Sigmoid colon (tissue), 7 donors: Measurements from ENCODE around the gene SERPINB10. TPM values are rescaled to one million over a fixed set of nuclear protein-coding genes. Genes with fewer than 3 reads are reported as not detected.
"Not testable (repeated sequence)": the region's sequence is repeated elsewhere in the genome, so short reads cannot be mapped to it uniquely, and the experiment has no call there.

Experiments
- DNase-seq: peaks from one replicate; pipeline ENCODE4 v3.0.0-alpha.2; 2019
- H3K27ac ChIP-seq, 4 donors: fragments of 200-600 bp; sonication (generic); one replicate each; pipeline ENCODE4 v1.5.1; 2016 to 2019; ENCODE audit warnings: mild to moderate bottlenecking in 1 of 4
- H3K27me3 ChIP-seq, 3 donors: fragments of 200-600 bp; sonication (generic); one replicate each; pipeline ENCODE4 v1.5.1; 2019; ENCODE audit warnings: mild to moderate bottlenecking in 1 of 3
- H3K36me3 ChIP-seq, 4 donors: fragments of 200-600 bp; sonication (generic); one replicate each; pipeline ENCODE4 v1.5.1; 2016 to 2019
- H3K4me1 ChIP-seq, 4 donors: fragments of 200-600 bp; sonication (generic); one replicate each; pipeline ENCODE4 v1.5.1; 2017 to 2019
- H3K4me3 ChIP-seq, 4 donors: fragments of 200-600 bp; sonication (generic); one replicate each; pipeline ENCODE4 v1.5.1; 2017 to 2019; ENCODE audit warnings: mild to moderate bottlenecking in 2 of 4, moderate library complexity in 1 of 4
- H3K9me3 ChIP-seq, 4 donors: fragments of 200-600 bp in 3 of 4; sonication (generic) in 3 of 4; one replicate each; pipeline versions ENCODE4 v1.5.1 to v1.6.1; 2013 to 2019
- EP300 ChIP-seq, 4 donors: sonication (generic); formaldehyde crosslinking; IDR thresholded peaks; one replicate each; pipeline ENCODE4 v1.6.1; 2017; ENCODE audit warnings: antibody characterized with exemption in 4 of 4
- POLR2A ChIP-seq, 2 donors: fragments of 450-650 bp; IDR thresholded peaks; one replicate each; pipeline ENCODE4 v1.6.1; 2016; ENCODE audit warnings: antibody characterized with exemption in 2 of 2, mild to moderate bottlenecking in 2 of 2, moderate library complexity in 2 of 2
- POLR2AphosphoS5 ChIP-seq, 4 donors: sonication (generic); formaldehyde crosslinking; IDR thresholded peaks; one replicate each; pipeline ENCODE4 v1.6.1; 2017; ENCODE audit warnings: antibody characterized with exemption in 4 of 4
- WGBS, 2 donors: extraction: QIAGEN DNeasy Blood & Tissue Kit; methylation state at CpG; one replicate each; pipeline ENCODE4 v1.1.7; 2013; 5-methylcytosine and 5-hydroxymethylcytosine counted together
- intact Hi-C: fragments of 100-400 bp; cut with DNase I; formaldehyde crosslinking; loops from one replicate; pipeline ENCODE4 v1.15.1; 2023
- polyA plus RNA-seq, 3 donors: library from polyadenylated mRNA; stranded (reverse); fragments of 200-250 nt; gene quantifications; one replicate each; pipeline ENCODE4 v1.2.3, GENCODE V29; 2013
- total RNA-seq, 4 donors: library from RNA; depleted of rRNA; stranded (reverse); fragments of >200 nt; gene quantifications; one replicate each; pipeline ENCODE4 v1.1.0, GENCODE V29; 2016
- TF ChIP-seq, protein P1 (sequence below), 4 experiments: fragments of 450-650 bp in 3 of 4; fragments of 200-600 bp in 1 of 4; IDR thresholded peaks; one replicate each; pipeline ENCODE4 v1.5.1; 2016 to 2019; ENCODE audit warnings: antibody characterized with exemption in 4 of 4, mild to moderate bottlenecking in 3 of 4, moderate library complexity in 2 of 4
- donor health status: healthy with polysubstance abuse.
- donor health status: Bipolar disorder and iron deficiency.
- donor health status: healthy.

The SERPINB10 gene
- total and polyA plus RNA-seq, 7 donors: 0.15 TPM; not detected in 6

DNA sequence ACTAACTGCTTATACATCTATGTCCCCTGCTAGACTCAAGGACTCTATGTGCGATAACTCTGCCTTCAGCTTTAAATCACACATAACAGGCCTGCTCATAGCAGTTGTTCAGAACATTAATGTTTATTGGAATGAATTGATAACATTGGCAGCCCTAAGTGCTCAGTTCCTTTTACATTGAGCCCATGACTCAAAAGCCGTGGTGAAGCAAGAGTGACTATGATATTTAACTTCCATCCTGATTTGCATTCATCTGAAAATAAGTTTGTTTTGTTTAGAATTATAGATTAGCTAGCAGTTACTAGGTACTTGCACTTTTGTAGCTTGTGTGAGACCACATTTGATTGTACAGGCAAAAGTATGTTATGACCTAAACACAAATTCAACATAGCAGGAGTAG, 14.3 kb downstream of the SERPINB10 start:
- Histone ChIP-seq H3K27me3 (no peaks in the 10 kb centered on the region), H3K9me3 (no peaks in the 10 kb centered on the region), H3K36me3 (no peaks in the 10 kb centered on the region), H3K27ac (no peak overlapping the region), H3K4me1 (no peaks in the 10 kb centered on the region), H3K4me3 (no peak overlapping the region)
- no peak for DNase-seq
- TF ChIP-seq, protein P1, sequence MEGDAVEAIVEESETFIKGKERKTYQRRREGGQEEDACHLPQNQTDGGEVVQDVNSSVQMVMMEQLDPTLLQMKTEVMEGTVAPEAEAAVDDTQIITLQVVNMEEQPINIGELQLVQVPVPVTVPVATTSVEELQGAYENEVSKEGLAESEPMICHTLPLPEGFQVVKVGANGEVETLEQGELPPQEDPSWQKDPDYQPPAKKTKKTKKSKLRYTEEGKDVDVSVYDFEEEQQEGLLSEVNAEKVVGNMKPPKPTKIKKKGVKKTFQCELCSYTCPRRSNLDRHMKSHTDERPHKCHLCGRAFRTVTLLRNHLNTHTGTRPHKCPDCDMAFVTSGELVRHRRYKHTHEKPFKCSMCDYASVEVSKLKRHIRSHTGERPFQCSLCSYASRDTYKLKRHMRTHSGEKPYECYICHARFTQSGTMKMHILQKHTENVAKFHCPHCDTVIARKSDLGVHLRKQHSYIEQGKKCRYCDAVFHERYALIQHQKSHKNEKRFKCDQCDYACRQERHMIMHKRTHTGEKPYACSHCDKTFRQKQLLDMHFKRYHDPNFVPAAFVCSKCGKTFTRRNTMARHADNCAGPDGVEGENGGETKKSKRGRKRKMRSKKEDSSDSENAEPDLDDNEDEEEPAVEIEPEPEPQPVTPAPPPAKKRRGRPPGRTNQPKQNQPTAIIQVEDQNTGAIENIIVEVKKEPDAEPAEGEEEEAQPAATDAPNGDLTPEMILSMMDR (IDR thresholded peaks at IDR 0.05): no peak
- TF ChIP-seq EP300 (IDR thresholded peaks at IDR 0.05) (no peak), POLR2AphosphoS5 (IDR thresholded peaks at IDR 0.05) (no peak), POLR2A (IDR thresholded peaks at IDR 0.05) (no peak)
- intact Hi-C loops: no loop called here
- 86 to 91% methylated on average over 2 of the region's 2 CpGs for WGBS, 2 donors

DNA sequence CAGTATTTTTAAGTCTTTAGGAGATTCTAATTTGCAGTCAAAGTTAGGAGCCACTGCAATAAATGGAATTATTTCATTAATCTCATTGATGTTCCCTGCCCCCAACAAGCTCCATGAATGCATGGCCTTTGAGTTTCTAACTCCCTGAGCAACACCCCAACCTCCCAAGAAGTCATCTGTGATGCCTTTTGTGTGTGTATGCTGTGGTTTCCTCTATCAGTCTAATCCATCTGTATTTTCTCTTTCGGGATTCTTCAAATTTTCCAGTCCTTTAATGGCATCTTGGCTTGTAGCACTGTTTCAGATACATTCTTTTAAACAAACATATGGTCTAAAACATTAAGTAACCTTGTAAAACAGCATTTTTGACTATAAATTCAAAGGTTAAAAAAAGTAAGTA, 16.8 kb downstream of the SERPINB10 start:
- TF ChIP-seq, protein P1 (IDR thresholded peaks at IDR 0.05): no peak
- TF ChIP-seq EP300 (IDR thresholded peaks at IDR 0.05) (no peak), POLR2AphosphoS5 (IDR thresholded peaks at IDR 0.05) (no peak), POLR2A (IDR thresholded peaks at IDR 0.05) (no peak)

DNA sequence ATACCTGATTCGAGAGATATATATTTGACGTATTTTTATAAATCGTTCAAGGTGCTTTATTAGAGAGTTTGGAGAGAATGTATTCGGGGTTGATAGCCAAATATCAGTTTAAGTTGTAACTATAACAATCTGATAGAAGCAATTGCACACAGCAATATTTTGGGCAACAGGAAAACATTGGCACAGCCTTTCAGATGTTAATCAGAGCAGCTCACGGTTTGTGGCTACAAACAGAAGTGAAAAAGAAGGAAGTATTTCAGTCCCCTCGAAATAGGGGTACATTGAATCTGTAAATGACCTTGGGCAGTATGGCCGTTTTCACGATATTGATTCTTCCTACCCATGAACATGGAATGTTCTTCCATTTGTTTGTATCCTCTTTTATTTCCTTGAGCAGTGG, 20.6 kb downstream of the SERPINB10 start:
- WGBS, 2 donors: 64 to 67% methylated on average over 8 of the region's 8 CpGs
- Histone ChIP-seq H3K4me1 (no peaks in the 10 kb centered on the region), H3K9me3 (no peaks in the 10 kb centered on the region), H3K4me3 (no peak overlapping the region), H3K27ac (no peak overlapping the region), H3K36me3 (no peaks in the 10 kb centered on the region), H3K27me3 (no peaks in the 10 kb centered on the region)
- TF ChIP-seq POLR2AphosphoS5 (IDR thresholded peaks at IDR 0.05) (no peak), POLR2A (IDR thresholded peaks at IDR 0.05) (no peak), EP300 (IDR thresholded peaks at IDR 0.05) (no peak)
- TF ChIP-seq, protein P1 (IDR thresholded peaks at IDR 0.05): no peak
- intact Hi-C loops: no loop called here
- no peak for DNase-seq

More for the DNA sequence above, 16.8 kb downstream of the SERPINB10 start:
- intact Hi-C loops: no loop called here
- Histone ChIP-seq H3K4me3 (no peak overlapping the region), H3K36me3 (no peaks in the 10 kb centered on the region), H3K27me3 (no peaks in the 10 kb centered on the region), H3K27ac (no peak overlapping the region), H3K9me3 (no peaks in the 10 kb centered on the region), H3K4me1 (no peaks in the 10 kb centered on the region)
- 72 to 74% methylated on average over 1 of the region's 1 CpG for WGBS, 2 donors
- no peak for DNase-seq

DNA sequence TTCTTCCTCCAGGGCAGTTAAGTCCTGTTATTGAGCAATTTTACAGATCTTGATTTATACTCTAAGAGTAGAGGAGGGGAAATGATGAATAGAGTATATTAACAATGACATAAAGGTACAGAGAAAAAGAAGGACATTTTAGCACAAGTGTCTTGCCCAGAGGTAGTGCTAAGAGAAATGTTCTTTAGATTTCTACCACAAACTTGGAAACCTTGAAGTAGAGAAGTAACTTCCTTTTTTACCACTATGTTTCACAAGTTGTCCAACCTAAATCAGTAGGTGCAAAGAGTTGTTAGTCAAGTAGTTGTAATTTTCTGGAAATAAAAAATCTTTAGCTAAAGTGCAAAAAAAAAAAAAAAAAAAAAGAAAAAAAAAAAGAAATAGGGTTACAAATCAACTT, 21.6 kb downstream of the SERPINB10 start:
- H3K27me3 ChIP-seq, DNase-seq, H3K4me1 ChIP-seq, H3K4me3 ChIP-seq, H3K9me3 ChIP-seq, H3K36me3 ChIP-seq, H3K27ac ChIP-seq, intact Hi-C loops: not testable (repeated sequence)

DNA sequence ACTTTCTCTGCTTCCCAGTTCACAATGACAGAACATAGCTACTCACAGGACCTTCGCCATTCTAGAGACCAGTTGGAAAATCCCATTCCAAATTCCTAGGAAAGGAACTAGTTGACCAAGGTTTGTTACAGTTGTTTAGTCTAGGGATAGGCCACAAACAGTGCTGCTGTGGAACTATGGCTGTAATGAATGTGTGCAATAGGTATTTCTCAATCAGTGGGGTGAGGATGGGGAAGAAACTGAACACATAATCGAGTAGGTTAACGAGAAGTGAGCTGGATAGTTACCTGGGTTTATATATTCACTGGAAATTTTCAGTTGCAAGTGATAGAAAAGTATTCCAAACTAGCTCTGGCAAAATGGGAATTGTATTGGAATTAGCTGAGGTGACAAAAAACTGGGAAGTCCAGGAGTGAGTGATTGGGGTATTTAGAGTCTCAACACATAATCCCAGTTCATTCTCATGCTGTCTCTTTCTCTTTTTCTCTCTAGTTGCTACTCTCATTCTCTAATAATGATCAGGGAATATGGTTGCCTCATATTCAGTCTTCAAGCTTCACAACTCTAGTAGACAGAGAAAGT, 23.1 kb downstream of the SERPINB10 start:
- TF ChIP-seq EP300 (IDR thresholded peaks at IDR 0.05) (no peak), POLR2AphosphoS5 (IDR thresholded peaks at IDR 0.05) (no peak), POLR2A (IDR thresholded peaks at IDR 0.05) (no peak)
- TF ChIP-seq, protein P1 (IDR thresholded peaks at IDR 0.05): no peak
- Histone ChIP-seq H3K9me3 (no peaks in the 10 kb centered on the region), H3K4me1 (peaks cover 0 to 2% (median under 1%) of the 10 kb centered on the region in 4 donors), H3K27ac (no peak overlapping the region), H3K36me3 (no peaks in the 10 kb centered on the region), H3K4me3 (no peak overlapping the region), H3K27me3 (no peaks in the 10 kb centered on the region)
- no peak for DNase-seq
- intact Hi-C loops: no loop called here
- 84 to 90% methylated on average over 3 of the region's 3 CpGs for WGBS, 2 donors
